GM21381 (cell line): ENCODE measurements around the gene COQ8A.

Experiments
- ATAC-seq: cut with Tn5 transposase; IDR thresholded peaks from one replicate; pipeline ENCODE4 v1.9.1; 2021; ENCODE audit warnings: mild to moderate bottlenecking, moderate library complexity; ENCODE audit not compliant: unreplicated experiment

Gene COQ8A

GRCh38 chr1:227002531-227003049 lies 62.5 kb downstream of the COQ8A start:
- no peak for ATAC-seq

- ATAC-seq = no peak
Observed at GRCh38 chr1:227003165-227003564, 63.1 kb downstream of the COQ8A start.

- no peak for ATAC-seq
Observed at GRCh38 chr1:227004796-227005195, 64.7 kb downstream of the COQ8A start.

DNA sequence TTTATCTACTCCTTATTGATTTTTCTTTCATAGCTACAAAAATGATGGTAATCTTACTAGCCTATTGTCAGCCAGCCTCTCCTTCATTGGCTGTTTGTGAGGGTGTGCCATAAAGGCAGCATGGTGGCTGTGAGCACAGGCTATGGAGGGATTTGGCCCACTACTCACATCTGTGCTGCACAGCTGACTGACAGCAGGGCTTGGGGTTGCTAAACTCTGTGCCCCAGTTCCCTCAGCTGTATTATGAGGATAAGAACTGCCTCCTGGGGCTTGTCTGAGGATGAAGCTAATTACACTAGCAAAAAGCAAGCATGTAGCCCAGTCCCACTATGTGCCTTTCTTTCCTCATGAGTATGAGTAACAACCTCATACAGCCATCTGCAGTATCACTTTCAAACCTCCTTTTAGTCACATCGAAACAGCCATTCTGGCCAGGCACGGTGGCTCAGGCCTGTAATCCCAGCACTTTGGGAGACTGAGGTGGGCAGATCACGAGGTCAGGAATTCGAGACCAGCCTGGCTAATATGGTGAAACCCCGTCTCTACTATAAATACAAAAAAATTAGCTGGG lies 66.2 kb downstream of the COQ8A start:
- no peak for ATAC-seq

GRCh38 chr1:227009937-227010336 lies 69.8 kb downstream of the COQ8A start:
- ATAC-seq = no peak

- ATAC-seq = no peak
Observed at GRCh38 chr1:227010645-227011044, 70.6 kb downstream of the COQ8A start.

GRCh38 chr1:227016990-227017389 lies 76.9 kb downstream of the COQ8A start:
- no peak for ATAC-seq

DNA sequence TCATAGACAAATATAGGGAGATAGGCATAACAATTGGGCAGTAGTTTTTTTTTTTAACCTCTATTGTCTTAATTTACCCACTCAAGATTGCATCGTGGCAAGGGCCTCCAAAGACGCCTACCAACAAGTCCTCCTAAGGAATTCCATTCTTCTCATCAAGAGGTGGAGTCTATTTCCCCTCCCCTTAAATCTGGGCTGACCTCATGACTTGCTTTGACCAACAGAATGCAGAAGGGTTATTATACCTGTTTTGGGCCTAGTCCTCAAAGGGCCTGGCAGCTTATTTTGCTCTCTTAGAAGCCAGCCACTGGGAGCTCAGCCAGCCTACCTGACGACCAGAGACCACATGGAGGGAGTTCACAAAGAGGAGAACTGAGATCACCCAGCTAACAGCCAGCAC lies 92.3 kb downstream of the COQ8A start:
- ATAC-seq = no peak

DNA sequence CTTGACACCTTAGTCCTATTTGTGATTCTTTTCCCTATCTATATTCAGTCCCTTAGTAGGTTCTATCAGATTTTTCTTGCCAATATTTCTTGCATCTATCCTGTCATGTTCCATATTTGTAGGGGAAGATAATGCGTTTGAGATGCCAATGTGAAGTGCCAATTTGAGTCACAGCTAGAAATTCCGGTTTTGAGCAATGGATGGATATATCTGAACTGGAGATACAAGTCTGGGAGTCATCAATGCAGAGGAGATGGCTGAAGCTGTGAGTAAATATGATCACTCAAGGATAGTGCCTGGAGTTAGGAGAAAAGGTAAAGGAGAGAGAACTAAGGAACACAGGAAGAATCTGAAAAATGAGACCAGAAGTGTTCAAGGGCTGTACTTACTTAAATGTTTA lies 93.8 kb downstream of the COQ8A start:
- ATAC-seq = no peak

GRCh38 chr1:227035316-227035715 lies 95.2 kb downstream of the COQ8A start:
- no peak for ATAC-seq

DNA sequence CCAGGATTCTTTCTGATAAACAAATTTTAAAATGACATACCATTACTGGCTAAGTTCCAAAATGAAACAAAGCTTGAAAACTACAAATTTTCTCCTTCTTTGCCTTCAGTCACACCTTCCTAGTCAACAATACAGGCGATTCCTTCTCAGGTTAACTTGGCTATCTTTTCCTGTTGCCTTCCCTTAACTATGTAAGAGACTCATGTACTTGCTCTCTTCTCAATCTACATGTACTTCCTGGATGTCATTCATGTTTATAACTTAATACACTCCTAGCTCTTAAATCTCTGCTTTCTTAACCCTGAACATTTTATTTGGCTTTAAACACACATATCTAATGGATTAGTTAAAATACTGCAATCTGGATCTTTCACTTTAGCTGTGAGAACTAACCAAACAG lies 97.0 kb downstream of the COQ8A start:
- ATAC-seq = no peak
